K562 treated with DMSO at 1 percent for 4 hours (cell line): Measurements from ENCODE around the gene MINDY4. TPM values are rescaled to one million over a fixed set of nuclear protein-coding genes. Genes with fewer than 3 reads are reported as not detected.

Experiments used
- total RNA-seq: library from RNA; unstranded; fragments of 300-600 nt; gene quantifications from 2 replicates; pipeline ENCODE4 v1.2.3, GENCODE V29; 2022; ENCODE audit not compliant: insufficient read depth

The MINDY4 gene
- 6.5 and 8.7 TPM in 2 replicates for total RNA-seq

GRCh38 chr7:30771174-30771879 lies at the start of gene MINDY4:
Gene MINDY4, plus strand, starts transcription at chr7:30771417. Its CDS starts 77 bp downstream, at chr7:30771494.

DNA sequence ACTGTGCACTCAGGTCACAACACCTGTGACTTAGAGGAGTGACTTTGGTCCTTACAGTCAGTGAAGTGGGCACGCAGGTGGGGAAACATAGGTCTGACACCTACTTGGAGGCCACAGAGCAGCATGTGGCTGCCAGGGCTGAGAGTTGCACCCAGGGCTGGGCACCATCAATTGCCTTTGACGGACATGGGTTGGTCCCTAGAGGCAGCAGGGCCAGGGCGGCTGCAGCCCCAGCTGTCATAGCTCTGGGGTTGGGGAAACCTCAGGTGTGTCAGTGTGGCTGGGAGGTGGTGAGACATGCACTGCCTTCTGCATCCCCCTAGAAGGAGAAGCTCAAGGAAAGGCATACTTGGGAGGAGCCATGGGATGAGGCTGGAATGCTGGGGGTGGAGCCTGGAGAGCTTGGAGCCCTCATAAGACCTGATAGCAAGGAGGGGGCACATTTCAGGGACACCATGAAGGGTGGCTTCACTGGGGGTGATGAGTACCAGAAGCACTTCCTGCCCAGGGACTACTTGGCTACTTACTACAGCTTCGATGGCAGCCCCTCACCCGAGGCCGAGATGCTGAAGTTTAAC lies 19.4 kb upstream of the MINDY4 start, which contains the start of gene INMT:
INMT (plus strand) TSS at position 440 of the 578 bp plus-strand sequence; CDS start at position 456, 16 bp downstream.

GRCh38 chr7:30911561-30911969 lies 140.3 kb downstream of the MINDY4 start, which contains the start of gene AQP1:
Gene AQP1, plus strand, starts transcription at chr7:30911853. Its CDS starts 57 bp downstream, at chr7:30911910.

Other genes starting within 250 kb of the MINDY4 start
- 276 and 303 TPM in 2 replicates for gene GARS1, start 176.5 kb upstream of the MINDY4 start, total RNA-seq
- not detected in 2 replicates for gene CRHR2, start 89.0 kb upstream of the MINDY4 start, total RNA-seq
- gene INMT, start 19.3 kb upstream of the MINDY4 start, total RNA-seq, result not detected in 2 replicates
- gene AQP1, start 140.4 kb downstream of the MINDY4 start, total RNA-seq, result 1.2 and 2.5 TPM in 2 replicates
- not detected in 2 replicates for gene GHRHR, start 192.5 kb downstream of the MINDY4 start, total RNA-seq